GM12878 (cell line): ENCODE measurements around the gene MYBBP1A. TPM values are rescaled to one million over a fixed set of nuclear protein-coding genes. Genes with fewer than 3 reads are reported as not detected.

Source experiments
- ATAC-seq: fragments of 200-7000 bp; cut with Tn5 transposase; 3 replicates; pipeline ENCODE4 v1.9.1; 2020; ENCODE audit warnings: mild to moderate bottlenecking, moderate library complexity
- BruUV-seq: library from RNA; stranded (reverse); fragments of 400-500 nt; replicated peaks from 2 replicates; lab custom pipeline; 2021; lab: Mats Ljungman, UMichigan
- CTCF ChIA-PET: fragments of 300-600 bp; sonication (Branson Sonifier 250); formaldehyde crosslinking; extraction: SDS; loops from one replicate; lab custom pipeline; 2021; ENCODE audit warnings: inconsistent platforms; lab: Yijun Ruan, JAX
- POLR2A ChIA-PET: fragments of 350-600 bp; formaldehyde crosslinking; extraction: SDS; loops from one replicate; lab custom pipeline; 2021; ENCODE audit warnings: inconsistent platforms; lab: Charles Lee
- RAD21 ChIA-PET: fragments of 300-600 bp; sonication (Branson Sonifier 250); formaldehyde crosslinking; loops from one replicate; lab custom pipeline; 2023; ENCODE audit warnings: antibody characterized with exemption; ENCODE audit not compliant: unreplicated experiment; lab: Charles Lee
- SMC1A ChIA-PET: fragments of 300-600 bp; sonication (Branson Sonifier 250); formaldehyde crosslinking; loops from one replicate; lab custom pipeline; 2023; ENCODE audit not compliant: unreplicated experiment, uncharacterized antibody; lab: Charles Lee
- DNase-seq: peaks from one replicate; pipeline ENCODE4 v3.0.0-alpha.2; 2011; ENCODE audit warnings: low read depth, low spot score
- FAIRE-seq: peaks from 3 replicates; lab custom pipeline; 2011; peaks lifted over from hg19 to GRCh38; lab: Jason Lieb, UNC
- H2AFZ ChIP-seq: 2 replicates; pipeline ENCODE4 v1.6.0; 2011; ENCODE audit warnings: low read depth, low read length, control low read depth; ENCODE audit not compliant: control insufficient read depth
- H3K27ac ChIP-seq: 2 replicates; pipeline ENCODE4 v1.5.1; 2011; ENCODE audit warnings: control low read depth; ENCODE audit not compliant: control insufficient read depth, insufficient read depth
- H3K27me3 ChIP-seq, 2 experiments: replicated peaks in 1 of 2; 2 replicates each; pipeline versions ENCODE4 v1.6.0 to v1.6.1; 2011; ENCODE audit warnings: low read length in 1 of 2; ENCODE audit not compliant: control insufficient read depth in 2 of 2, insufficient read depth in 2 of 2
- H3K36me3 ChIP-seq, 2 experiments: 2 replicates each; pipeline ENCODE4 v1.5.1; 2011; ENCODE audit warnings: low read length in 1 of 2; ENCODE audit not compliant: control insufficient read depth in 2 of 2, insufficient read depth in 2 of 2
- H3K4me1 ChIP-seq: 2 replicates; pipeline ENCODE4 v1.6.1; 2011; ENCODE audit warnings: mild to moderate bottlenecking, low read length, moderate library complexity, mixed read lengths; ENCODE audit not compliant: control insufficient read depth, insufficient read depth
- H3K4me2 ChIP-seq: 2 replicates; pipeline ENCODE4 v1.6.0; 2011; ENCODE audit warnings: control low read depth; ENCODE audit not compliant: control insufficient read depth, insufficient read depth
- H3K4me3 ChIP-seq: fragments of 200-600 bp; sonication (generic); 2 replicates; pipeline ENCODE4 v1.5.1; 2016
- H3K79me2 ChIP-seq: 2 replicates; pipeline ENCODE4 v1.6.0; 2011; ENCODE audit warnings: low read length; ENCODE audit not compliant: control insufficient read depth, insufficient read depth
- H3K9ac ChIP-seq: 2 replicates; pipeline ENCODE4 v1.8.0; 2011; ENCODE audit warnings: low read length, control low read depth, mixed read lengths; ENCODE audit not compliant: control insufficient read depth, insufficient read depth
- H3K9me3 ChIP-seq: replicated peaks from 3 replicates; pipeline ENCODE4 v1.5.1; 2011; ENCODE audit warnings: mild to moderate bottlenecking, low read length; ENCODE audit not compliant: control insufficient read depth, insufficient read depth
- H4K20me1 ChIP-seq: 2 replicates; pipeline ENCODE4 v1.6.0; 2011; ENCODE audit not compliant: control insufficient read depth, insufficient read depth
- BACH1 ChIP-seq: fragments of 450-650 bp; IDR thresholded peaks from 2 replicates; pipeline ENCODE4 v1.6.1; 2017; ENCODE audit warnings: mild to moderate bottlenecking, borderline replicate concordance
- GABPA ChIP-seq: IDR thresholded peaks from 2 replicates; pipeline ENCODE4 v1.6.1; 2014; ENCODE audit warnings: antibody characterized with exemption, low read depth, mild to moderate bottlenecking, inconsistent platforms
- HDAC6 ChIP-seq: fragments of 200-600 bp; sonication (generic); IDR thresholded peaks from one replicate; pipeline ENCODE4 v1.8.0; 2017; ENCODE audit warnings: antibody characterized with exemption; ENCODE audit not compliant: unreplicated experiment
- IKZF1 ChIP-seq: fragments of 450-650 bp; conservative IDR thresholded peaks from 2 replicates; pipeline ENCODE4 v1.6.1; 2017; ENCODE audit warnings: antibody characterized with exemption, mild to moderate bottlenecking
- IRF4 ChIP-seq: IDR thresholded peaks from 2 replicates; pipeline ENCODE4 v1.6.1; 2011; ENCODE audit warnings: low read depth, low read length
- KLF5 ChIP-seq: fragments of 450-650 bp; IDR thresholded peaks from 2 replicates; pipeline ENCODE4 v1.6.1; 2014; ENCODE audit warnings: mild to moderate bottlenecking; ENCODE audit not compliant: partially characterized antibody
- NR2F1 ChIP-seq: fragments of 450-650 bp; conservative IDR thresholded peaks from 2 replicates; pipeline ENCODE4 v1.6.1; 2017; ENCODE audit warnings: mild to moderate bottlenecking
- RCOR1 ChIP-seq: conservative IDR thresholded peaks from 2 replicates; pipeline ENCODE4 v1.6.1; 2012; ENCODE audit warnings: low read depth, low read length, improper control_type of control experiment
- SMARCA5 ChIP-seq: fragments of 450-650 bp; IDR thresholded peaks from 2 replicates; pipeline ENCODE4 v1.6.1; 2017; ENCODE audit warnings: mild to moderate bottlenecking
- WGBS: methylation state at CpG from one replicate; pipeline ENCODE4 v1.1.6; 2016; ENCODE audit warnings: low lambda C conversion rate; ENCODE audit not compliant: insufficient replicate concordance, insufficient coverage; ENCODE audit errors: missing lambda C conversion rate; 5-methylcytosine and 5-hydroxymethylcytosine counted together
- in situ Hi-C: fragments of 300-500 bp; cut with MboI; formaldehyde crosslinking; loops from 9 replicates; pipeline ENCODE4 v1.14.3; 2018; ENCODE audit warnings: mixed read lengths
- intact Hi-C: fragments of 100-400 bp; cut with micrococcal nuclease; formaldehyde crosslinking; loops from one replicate; pipeline ENCODE4 v1.14.2; 2022; ENCODE audit not compliant: unreplicated experiment
- polyA plus RNA-seq, 11 experiments: library from polyadenylated mRNA; depleted of rRNA in 4 of 11; unstranded in 6 of 11; stranded (reverse) in 5 of 11; fragments of >200 nt; fragmentation: Nextera tagmentation in 4 of 11; fragmentation: Illumina TruSeq in 1 of 11; extraction: Ambion mirVana in 4 of 11; extraction: Trizol in 1 of 11; gene quantifications; 1 replicate in 1 of 11; 2 replicates in 10 of 11; pipeline versions ENCODE4 v1.2.1 to v1.2.3, GENCODE V29; 2011 to 2016; ENCODE audit warnings: inconsistent platforms in 2 of 11, missing spikeins in 2 of 11, low read depth in 1 of 11
- total RNA-seq, 4 experiments: library from RNA; depleted of rRNA in 3 of 4; stranded (reverse); fragments of >200 nt in 3 of 4; fragmentation: Illumina TruSeq in 1 of 4; extraction: Trizol in 1 of 4; gene quantifications; 2 replicates each; pipeline versions ENCODE4 v1.2.1 to v1.2.3, GENCODE V29; 2013 to 2021
- TF ChIP-seq, protein P1 (sequence below): fragments of 450-650 bp; IDR thresholded peaks from 2 replicates; pipeline ENCODE4 v1.6.1; 2016; ENCODE audit warnings: mild to moderate bottlenecking, moderate library complexity, borderline replicate concordance
- TF ChIP-seq, protein P2 (sequence below): IDR thresholded peaks from 2 replicates; pipeline ENCODE4 v1.6.1; 2012; ENCODE audit warnings: low read depth, low read length, improper control_type of control experiment
- TF ChIP-seq, protein P3 (sequence below): fragments of 450-650 bp; IDR thresholded peaks from 2 replicates; pipeline ENCODE4 v1.6.1; 2017; ENCODE audit warnings: antibody characterized with exemption, mild to moderate bottlenecking, moderate library complexity
- TF ChIP-seq, protein P4 (sequence below): fragments of 450-650 bp; IDR thresholded peaks from 2 replicates; pipeline ENCODE4 v1.6.1; 2014; ENCODE audit warnings: mild to moderate bottlenecking

MYBBP1A gene
- total and polyA plus RNA-seq, 10 of the 15 experiments (the other 5 are each of a cell fraction or from before 2014, with no cell fraction given), result 2.5 to 121 (median 71.6) TPM

DNA sequence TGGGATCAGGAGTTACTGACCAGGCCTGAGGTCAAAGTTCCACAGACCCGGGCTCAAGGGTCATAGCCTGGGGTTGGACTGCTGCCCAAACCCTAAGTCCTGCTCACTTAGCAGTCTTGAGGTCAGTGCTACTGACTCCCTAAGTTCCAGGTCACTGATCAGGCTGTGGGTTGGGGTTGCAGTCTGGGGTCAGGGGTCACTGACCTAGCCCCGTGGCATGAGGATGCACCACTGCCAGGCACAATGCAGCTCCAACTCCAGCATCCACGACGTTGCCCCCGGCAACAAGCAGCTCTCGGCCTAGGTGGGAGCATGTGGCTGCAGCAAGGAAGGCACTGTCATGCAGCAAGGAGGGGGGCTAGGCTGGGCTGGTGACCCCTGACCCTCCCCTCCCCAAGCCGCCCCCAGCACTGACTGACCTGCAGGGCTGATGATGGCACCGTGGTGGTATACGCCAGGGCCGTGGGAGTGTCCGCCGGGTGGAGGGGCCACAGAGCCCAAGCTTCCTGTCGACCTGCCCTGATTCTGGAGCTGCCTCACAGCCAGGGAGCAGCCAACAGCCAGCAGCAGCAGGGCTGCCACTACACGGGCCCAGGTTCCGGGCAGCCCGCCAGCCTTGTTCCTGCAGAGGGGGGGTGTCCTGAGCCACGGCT is 4.1 kb upstream of the MYBBP1A start (continued):
- TF ChIP-seq, protein P1, sequence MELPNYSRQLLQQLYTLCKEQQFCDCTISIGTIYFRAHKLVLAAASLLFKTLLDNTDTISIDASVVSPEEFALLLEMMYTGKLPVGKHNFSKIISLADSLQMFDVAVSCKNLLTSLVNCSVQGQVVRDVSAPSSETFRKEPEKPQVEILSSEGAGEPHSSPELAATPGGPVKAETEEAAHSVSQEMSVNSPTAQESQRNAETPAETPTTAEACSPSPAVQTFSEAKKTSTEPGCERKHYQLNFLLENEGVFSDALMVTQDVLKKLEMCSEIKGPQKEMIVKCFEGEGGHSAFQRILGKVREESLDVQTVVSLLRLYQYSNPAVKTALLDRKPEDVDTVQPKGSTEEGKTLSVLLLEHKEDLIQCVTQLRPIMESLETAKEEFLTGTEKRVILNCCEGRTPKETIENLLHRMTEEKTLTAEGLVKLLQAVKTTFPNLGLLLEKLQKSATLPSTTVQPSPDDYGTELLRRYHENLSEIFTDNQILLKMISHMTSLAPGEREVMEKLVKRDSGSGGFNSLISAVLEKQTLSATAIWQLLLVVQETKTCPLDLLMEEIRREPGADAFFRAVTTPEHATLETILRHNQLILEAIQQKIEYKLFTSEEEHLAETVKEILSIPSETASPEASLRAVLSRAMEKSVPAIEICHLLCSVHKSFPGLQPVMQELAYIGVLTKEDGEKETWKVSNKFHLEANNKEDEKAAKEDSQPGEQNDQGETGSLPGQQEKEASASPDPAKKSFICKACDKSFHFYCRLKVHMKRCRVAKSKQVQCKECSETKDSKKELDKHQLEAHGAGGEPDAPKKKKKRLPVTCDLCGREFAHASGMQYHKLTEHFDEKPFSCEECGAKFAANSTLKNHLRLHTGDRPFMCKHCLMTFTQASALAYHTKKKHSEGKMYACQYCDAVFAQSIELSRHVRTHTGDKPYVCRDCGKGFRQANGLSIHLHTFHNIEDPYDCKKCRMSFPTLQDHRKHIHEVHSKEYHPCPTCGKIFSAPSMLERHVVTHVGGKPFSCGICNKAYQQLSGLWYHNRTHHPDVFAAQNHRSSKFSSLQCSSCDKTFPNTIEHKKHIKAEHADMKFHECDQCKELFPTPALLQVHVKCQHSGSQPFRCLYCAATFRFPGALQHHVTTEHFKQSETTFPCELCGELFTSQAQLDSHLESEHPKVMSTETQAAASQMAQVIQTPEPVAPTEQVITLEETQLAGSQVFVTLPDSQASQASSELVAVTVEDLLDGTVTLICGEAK, result no peak

DNA sequence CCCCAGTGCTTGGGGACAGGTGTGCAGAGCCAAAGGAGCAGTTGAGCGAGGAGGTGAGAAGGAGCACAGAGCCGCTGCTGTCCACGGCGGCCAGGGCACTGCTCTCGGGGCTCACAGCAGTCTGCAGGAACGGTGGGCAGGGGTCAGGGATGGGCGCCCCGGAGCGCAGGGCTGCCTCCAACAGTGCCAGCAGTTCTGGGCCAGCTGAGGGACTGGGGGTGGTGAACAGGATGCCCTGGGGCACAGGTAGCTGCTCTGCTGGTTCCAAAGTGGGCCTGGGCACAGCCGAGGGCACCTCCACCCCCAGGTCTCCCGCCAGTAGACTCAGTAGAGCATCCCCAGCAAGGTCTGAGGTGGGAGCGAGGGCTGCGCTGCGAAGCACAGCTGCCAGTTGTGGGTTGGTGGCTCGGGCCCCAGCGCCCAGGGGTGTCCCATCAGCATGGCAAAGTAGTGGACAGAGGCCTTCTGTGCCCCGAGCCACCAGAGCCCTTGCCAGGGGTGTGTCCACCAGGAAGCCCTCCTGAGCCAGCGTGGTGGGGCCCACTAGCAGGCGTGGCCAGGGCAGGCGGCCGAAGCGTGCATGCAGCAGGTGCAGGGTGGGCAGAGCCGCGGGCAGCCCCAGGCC is 3.3 kb upstream of the MYBBP1A start:
- Histone ChIP-seq H3K4me2 (no peak overlapping the region), H3K9ac (no peak overlapping the region), H2AFZ (no peak overlapping the region), H3K27ac (no peak overlapping the region), H3K79me2 (peaks cover 23% of the 10 kb centered on the region), H3K4me1 (peaks cover 46% of the 10 kb centered on the region), H3K27me3 (no peaks in the 10 kb centered on the region), H3K9me3 (no peaks in the 10 kb centered on the region), H4K20me1 (no peaks in the 10 kb centered on the region), H3K4me3 (no peak overlapping the region), H3K36me3 (no peaks in the 10 kb centered on the region)
- ChIA-PET SMC1A (no interaction called here), POLR2A (no interaction called here), RAD21 (no interaction called here), CTCF (interaction anchor here (1.6 kb wide), 1 partner anchor 353 kb away, joined by 3 read pairs; no protein-coding TSS in a partner anchor)
- in situ Hi-C loops (no loop called here), intact Hi-C loops (no loop called here)
- ATAC-seq, result no peak
- WGBS, result 80% methylated on average over 24 of the region's 24 CpGs
- FAIRE-seq, result no peak
- DNase-seq, result no peak
- BruUV-seq, result no TSS peak
- TF ChIP-seq, protein P2, sequence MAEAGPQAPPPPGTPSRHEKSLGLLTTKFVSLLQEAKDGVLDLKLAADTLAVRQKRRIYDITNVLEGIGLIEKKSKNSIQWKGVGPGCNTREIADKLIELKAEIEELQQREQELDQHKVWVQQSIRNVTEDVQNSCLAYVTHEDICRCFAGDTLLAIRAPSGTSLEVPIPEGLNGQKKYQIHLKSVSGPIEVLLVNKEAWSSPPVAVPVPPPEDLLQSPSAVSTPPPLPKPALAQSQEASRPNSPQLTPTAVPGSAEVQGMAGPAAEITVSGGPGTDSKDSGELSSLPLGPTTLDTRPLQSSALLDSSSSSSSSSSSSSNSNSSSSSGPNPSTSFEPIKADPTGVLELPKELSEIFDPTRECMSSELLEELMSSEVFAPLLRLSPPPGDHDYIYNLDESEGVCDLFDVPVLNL, result no peak
- TF ChIP-seq HDAC6 (no peak), IKZF1 (no peak), NR2F1 (no peak), GABPA (no peak), IRF4 (no peak), BACH1 (no peak), KLF5 (no peak), SMARCA5 (no peak), RCOR1 (no peak)
- TF ChIP-seq, protein P3, sequence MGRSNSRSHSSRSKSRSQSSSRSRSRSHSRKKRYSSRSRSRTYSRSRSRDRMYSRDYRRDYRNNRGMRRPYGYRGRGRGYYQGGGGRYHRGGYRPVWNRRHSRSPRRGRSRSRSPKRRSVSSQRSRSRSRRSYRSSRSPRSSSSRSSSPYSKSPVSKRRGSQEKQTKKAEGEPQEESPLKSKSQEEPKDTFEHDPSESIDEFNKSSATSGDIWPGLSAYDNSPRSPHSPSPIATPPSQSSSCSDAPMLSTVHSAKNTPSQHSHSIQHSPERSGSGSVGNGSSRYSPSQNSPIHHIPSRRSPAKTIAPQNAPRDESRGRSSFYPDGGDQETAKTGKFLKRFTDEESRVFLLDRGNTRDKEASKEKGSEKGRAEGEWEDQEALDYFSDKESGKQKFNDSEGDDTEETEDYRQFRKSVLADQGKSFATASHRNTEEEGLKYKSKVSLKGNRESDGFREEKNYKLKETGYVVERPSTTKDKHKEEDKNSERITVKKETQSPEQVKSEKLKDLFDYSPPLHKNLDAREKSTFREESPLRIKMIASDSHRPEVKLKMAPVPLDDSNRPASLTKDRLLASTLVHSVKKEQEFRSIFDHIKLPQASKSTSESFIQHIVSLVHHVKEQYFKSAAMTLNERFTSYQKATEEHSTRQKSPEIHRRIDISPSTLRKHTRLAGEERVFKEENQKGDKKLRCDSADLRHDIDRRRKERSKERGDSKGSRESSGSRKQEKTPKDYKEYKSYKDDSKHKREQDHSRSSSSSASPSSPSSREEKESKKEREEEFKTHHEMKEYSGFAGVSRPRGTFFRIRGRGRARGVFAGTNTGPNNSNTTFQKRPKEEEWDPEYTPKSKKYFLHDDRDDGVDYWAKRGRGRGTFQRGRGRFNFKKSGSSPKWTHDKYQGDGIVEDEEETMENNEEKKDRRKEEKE, result no peak
- TF ChIP-seq, protein P4, sequence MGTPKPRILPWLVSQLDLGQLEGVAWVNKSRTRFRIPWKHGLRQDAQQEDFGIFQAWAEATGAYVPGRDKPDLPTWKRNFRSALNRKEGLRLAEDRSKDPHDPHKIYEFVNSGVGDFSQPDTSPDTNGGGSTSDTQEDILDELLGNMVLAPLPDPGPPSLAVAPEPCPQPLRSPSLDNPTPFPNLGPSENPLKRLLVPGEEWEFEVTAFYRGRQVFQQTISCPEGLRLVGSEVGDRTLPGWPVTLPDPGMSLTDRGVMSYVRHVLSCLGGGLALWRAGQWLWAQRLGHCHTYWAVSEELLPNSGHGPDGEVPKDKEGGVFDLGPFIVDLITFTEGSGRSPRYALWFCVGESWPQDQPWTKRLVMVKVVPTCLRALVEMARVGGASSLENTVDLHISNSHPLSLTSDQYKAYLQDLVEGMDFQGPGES, result no peak
